ENCODE data around the gene TMEM243. TPM values are rescaled to one million over a fixed set of nuclear protein-coding genes. Genes with fewer than 3 reads are reported as not detected.
"Not testable (repeated sequence)": the region's sequence is repeated elsewhere in the genome, so short reads cannot be mapped to it uniquely, and the experiment has no call there.

The TMEM243 gene
- total and polyA plus RNA-seq, 4 donors, result 58.1 to 120 (median 85.1) TPM

DNA sequence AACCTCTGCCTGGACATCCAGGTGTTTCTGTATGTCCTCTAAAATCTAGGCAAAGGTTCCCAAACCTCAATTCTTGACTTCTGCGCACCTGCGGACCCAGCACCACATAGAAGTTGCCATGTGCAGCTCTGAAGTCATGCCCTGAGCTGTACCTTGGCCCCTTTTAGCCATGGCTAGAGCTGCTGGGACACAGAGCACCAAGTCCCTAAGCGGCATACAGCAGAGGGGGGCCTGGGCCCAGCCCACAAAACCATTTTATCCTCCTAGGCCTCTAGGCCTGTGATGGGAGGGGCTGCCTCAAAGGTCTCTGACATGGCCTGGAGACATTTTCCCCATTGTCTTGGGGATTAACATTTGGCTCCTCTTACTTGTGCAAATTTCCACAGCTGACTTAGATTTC, 14.6 kb downstream of the TMEM243 start:
- no peak for ATAC-seq (ENCODE audit: insufficient read depth, low FRiP score)
- H3K4me1 ChIP-seq (ENCODE audit: control insufficient read depth in 5 of 5, insufficient read depth in 5 of 5, low read length in 5 of 5), result peaks cover 0 to 3% (median 0%) of the 10 kb centered on the region in 5 donors
- H3K4me3 ChIP-seq, result no peak overlapping the region
- no peak overlapping the region for H3K9ac ChIP-seq (ENCODE audit: insufficient read depth in 1 of 2, low read length in 2 of 2)
- H3K27me3 ChIP-seq (ENCODE audit: control insufficient read depth in 3 of 3, insufficient read depth in 3 of 3, low read length in 2 of 3), result no peaks in the 10 kb centered on the region
- H3K36me3 ChIP-seq (ENCODE audit: control insufficient read depth in 4 of 4, insufficient read depth in 4 of 4, low read length in 4 of 4), result peaks cover 9 to 21% (median 10%) of the 10 kb centered on the region in 4 donors
- 65 to 76% methylated on average over 3 of the region's 3 CpGs for WGBS, 2 donors
- TF ChIP-seq, protein P1, sequence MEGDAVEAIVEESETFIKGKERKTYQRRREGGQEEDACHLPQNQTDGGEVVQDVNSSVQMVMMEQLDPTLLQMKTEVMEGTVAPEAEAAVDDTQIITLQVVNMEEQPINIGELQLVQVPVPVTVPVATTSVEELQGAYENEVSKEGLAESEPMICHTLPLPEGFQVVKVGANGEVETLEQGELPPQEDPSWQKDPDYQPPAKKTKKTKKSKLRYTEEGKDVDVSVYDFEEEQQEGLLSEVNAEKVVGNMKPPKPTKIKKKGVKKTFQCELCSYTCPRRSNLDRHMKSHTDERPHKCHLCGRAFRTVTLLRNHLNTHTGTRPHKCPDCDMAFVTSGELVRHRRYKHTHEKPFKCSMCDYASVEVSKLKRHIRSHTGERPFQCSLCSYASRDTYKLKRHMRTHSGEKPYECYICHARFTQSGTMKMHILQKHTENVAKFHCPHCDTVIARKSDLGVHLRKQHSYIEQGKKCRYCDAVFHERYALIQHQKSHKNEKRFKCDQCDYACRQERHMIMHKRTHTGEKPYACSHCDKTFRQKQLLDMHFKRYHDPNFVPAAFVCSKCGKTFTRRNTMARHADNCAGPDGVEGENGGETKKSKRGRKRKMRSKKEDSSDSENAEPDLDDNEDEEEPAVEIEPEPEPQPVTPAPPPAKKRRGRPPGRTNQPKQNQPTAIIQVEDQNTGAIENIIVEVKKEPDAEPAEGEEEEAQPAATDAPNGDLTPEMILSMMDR (IDR thresholded peaks at IDR 0.05; ENCODE audit: control extremely low read depth, extremely low read depth), result no peak
- DNase-seq, result no peak
- H3K9me3 ChIP-seq (ENCODE audit: control insufficient read depth in 4 of 4, insufficient read depth in 3 of 4, low read length in 3 of 4), result peaks cover 0 to 11% (median 5%) of the 10 kb centered on the region in 4 donors
- no peak overlapping the region for H3K27ac ChIP-seq (ENCODE audit: low read depth in 1 of 2, low read length in 1 of 2)

DNA sequence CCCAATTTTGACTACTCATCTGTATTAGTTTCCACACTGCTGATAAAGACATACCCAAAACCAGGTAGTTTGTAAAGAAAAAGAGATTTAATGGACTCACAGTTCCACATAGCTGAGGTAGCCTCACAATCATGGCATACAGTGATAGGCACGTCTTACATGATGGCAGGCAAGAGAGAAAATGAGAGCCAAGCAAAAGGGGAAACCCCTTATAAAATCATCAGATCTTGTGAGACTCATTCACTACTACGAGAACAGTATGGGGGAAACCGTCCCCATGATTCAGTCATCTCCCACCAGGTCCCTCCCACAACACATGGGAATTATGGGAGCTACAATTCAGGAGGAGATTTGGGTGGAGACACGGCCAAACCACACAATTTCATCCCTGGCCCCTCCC, 15.6 kb downstream of the TMEM243 start:
- not testable (repeated sequence) for ATAC-seq (ENCODE audit: insufficient read depth, low FRiP score); H3K27ac ChIP-seq (ENCODE audit: low read depth in 1 of 2, low read length in 1 of 2); H3K4me1 ChIP-seq (ENCODE audit: control insufficient read depth in 5 of 5, insufficient read depth in 5 of 5, low read length in 5 of 5); H3K9ac ChIP-seq (ENCODE audit: insufficient read depth in 1 of 2, low read length in 2 of 2); H3K27me3 ChIP-seq (ENCODE audit: control insufficient read depth in 3 of 3, insufficient read depth in 3 of 3, low read length in 2 of 3); H3K4me3 ChIP-seq; DNase-seq
- WGBS, 2 donors, result 79 to 91% methylated on average over 4 of the region's 4 CpGs
- Histone ChIP-seq H3K9me3 (ENCODE audit: control insufficient read depth in 4 of 4, insufficient read depth in 3 of 4, low read length in 3 of 4) (peaks cover 0 to 11% (median 5%) of the 10 kb centered on the region in 4 donors), H3K36me3 (ENCODE audit: control insufficient read depth in 4 of 4, insufficient read depth in 4 of 4, low read length in 4 of 4) (peaks cover 10 to 29% (median 14%) of the 10 kb centered on the region in 4 donors)

DNA sequence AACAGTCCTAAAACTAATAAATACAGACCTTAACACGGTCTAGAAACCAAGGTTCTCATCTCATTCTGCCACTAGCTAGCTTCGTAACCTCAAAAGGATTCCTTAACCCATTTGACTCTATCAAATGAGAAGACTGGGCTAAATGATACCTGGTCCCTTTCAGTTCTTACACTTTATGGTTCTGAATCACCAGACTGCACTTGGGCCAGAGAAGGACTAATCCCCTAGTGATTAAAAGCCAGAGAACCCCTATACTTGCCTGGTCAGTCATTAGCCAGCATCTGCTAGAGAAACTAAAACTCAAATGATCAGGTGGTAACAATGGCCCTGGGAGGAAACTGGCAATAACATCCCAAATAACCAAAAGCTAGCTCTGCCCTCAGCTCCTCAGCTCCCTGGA, 16.8 kb downstream of the TMEM243 start:
- DNase-seq (no peak), ATAC-seq (ENCODE audit: insufficient read depth, low FRiP score) (no peak)
- Histone ChIP-seq H3K4me3 (no peak overlapping the region), H3K4me1 (ENCODE audit: control insufficient read depth in 5 of 5, insufficient read depth in 5 of 5, low read length in 5 of 5) (peaks cover 0 to 8% (median 0%) of the 10 kb centered on the region in 5 donors), H3K36me3 (ENCODE audit: control insufficient read depth in 4 of 4, insufficient read depth in 4 of 4, low read length in 4 of 4) (peaks cover 10 to 32% (median 17%) of the 10 kb centered on the region in 4 donors), H3K9ac (ENCODE audit: insufficient read depth in 1 of 2, low read length in 2 of 2) (no peak overlapping the region), H3K27me3 (ENCODE audit: control insufficient read depth in 3 of 3, insufficient read depth in 3 of 3, low read length in 2 of 3) (no peaks in the 10 kb centered on the region), H3K9me3 (ENCODE audit: control insufficient read depth in 4 of 4, insufficient read depth in 3 of 4, low read length in 3 of 4) (peaks cover 0 to 11% (median 5%) of the 10 kb centered on the region in 4 donors), H3K27ac (ENCODE audit: low read depth in 1 of 2, low read length in 1 of 2) (no peak overlapping the region)
- TF ChIP-seq, protein P1 (IDR thresholded peaks at IDR 0.05; ENCODE audit: control extremely low read depth, extremely low read depth), result no peak
- WGBS, 2 donors, result 97 to 98% methylated on average over 2 of the region's 2 CpGs

DNA sequence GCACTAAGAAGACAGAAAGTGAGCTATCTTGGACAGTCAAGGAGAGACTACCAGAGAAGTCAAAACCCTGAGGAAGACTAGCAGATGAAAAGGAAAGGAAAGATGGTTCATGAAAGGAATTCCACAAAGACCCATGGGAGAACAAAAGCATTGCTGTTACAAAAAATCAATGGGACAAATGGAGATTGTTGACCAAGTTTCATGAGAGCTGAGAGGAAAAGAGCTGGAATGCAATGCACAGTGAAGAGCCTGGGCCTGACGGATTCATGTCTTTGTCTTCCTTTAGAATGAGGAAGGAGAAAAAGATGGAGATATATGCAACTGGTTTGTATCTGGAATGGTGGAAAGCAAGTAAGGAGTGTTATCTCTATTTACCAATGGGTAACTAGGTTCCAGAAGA, 17.3 kb downstream of the TMEM243 start:
- H3K27me3 ChIP-seq (ENCODE audit: control insufficient read depth in 3 of 3, insufficient read depth in 3 of 3, low read length in 2 of 3), result no peaks in the 10 kb centered on the region
- H3K27ac ChIP-seq (ENCODE audit: low read depth in 1 of 2, low read length in 1 of 2), result no peak overlapping the region
- peaks cover 0 to 8% (median 0%) of the 10 kb centered on the region in 5 donors for H3K4me1 ChIP-seq (ENCODE audit: control insufficient read depth in 5 of 5, insufficient read depth in 5 of 5, low read length in 5 of 5)
- DNase-seq (no peak), ATAC-seq (ENCODE audit: insufficient read depth, low FRiP score) (no peak)
- H3K4me3 ChIP-seq, result no peak overlapping the region
- TF ChIP-seq, protein P1 (IDR thresholded peaks at IDR 0.05; ENCODE audit: control extremely low read depth, extremely low read depth), result no peak
- WGBS, 2 donors, result 79 to 80% methylated on average over 1 of the region's 1 CpG
- H3K36me3 ChIP-seq (ENCODE audit: control insufficient read depth in 4 of 4, insufficient read depth in 4 of 4, low read length in 4 of 4), result peaks cover 10 to 34% (median 17%) of the 10 kb centered on the region in 4 donors
- H3K9ac ChIP-seq (ENCODE audit: insufficient read depth in 1 of 2, low read length in 2 of 2), result no peak overlapping the region
- H3K9me3 ChIP-seq (ENCODE audit: control insufficient read depth in 4 of 4, insufficient read depth in 3 of 4, low read length in 3 of 4), result peaks cover 0 to 11% (median 5%) of the 10 kb centered on the region in 4 donors
